Nucleus accumbens (tissue), 56 donors: Measurements from ENCODE around the gene RAE1.

ENCODE experiments used
- DNase-seq, 56 donors: peaks; one replicate each; lab custom pipeline; 2025; lab: John Stamatoyannopoulos, UW

Gene RAE1

DNA sequence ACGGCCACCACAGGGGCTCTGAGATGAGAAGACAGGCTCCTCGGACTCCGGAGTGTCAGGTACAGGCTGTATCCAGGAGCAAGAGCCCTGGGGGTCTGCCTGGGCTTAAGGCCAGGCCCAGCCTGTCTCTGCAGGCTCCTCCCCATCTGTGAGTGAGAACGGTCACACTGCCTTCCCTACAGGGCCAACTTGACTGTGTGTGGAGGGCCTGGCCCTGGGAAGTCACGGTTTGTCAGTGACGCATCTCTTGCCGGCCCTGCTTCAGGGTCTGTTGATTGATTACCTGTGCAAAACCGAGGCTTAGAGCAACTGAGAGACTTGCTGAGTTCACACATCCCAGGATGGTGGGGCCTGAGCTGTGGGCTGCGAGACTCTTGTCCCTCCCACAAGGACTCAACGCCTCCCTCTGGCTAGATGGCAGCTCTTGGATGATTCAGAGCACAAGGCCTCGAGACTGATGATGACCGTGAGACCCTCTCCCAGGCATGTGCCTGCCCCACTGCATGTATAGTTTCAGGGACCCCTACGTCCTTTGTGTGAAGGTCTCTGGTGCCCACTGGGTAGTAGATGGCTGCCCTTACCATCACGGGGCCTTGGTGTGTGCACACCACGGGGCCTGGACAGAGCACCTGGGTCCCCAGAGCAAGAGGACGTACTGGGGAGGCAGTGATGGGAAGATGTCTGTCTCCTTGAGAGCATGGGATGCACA lies 46.1 kb downstream of the RAE1 start:
- DNase-seq: no peak

DNA sequence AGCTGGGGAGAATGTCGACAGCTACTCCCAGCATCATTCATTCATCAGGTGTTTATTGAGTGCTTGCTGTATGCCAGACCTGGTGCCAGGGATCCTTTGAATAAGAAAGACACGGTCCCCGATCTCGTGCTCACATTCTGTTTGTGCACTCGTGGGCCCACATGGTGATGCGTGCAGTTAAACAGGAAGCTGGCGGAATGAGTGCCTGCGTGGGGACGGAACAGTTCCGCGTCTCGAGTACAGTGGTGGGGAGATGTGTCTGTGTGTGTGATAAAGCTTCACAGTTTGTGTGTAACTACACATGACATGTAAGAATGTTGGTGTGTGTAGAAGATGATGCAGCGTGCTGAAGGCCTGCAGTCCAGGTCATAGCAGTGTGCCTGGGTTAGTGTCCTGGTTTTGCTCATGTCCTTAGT lies 46.6 kb downstream of the RAE1 start:
- DNase-seq: peak in 2 of 56 donors; percentile 20 to 23

DNA sequence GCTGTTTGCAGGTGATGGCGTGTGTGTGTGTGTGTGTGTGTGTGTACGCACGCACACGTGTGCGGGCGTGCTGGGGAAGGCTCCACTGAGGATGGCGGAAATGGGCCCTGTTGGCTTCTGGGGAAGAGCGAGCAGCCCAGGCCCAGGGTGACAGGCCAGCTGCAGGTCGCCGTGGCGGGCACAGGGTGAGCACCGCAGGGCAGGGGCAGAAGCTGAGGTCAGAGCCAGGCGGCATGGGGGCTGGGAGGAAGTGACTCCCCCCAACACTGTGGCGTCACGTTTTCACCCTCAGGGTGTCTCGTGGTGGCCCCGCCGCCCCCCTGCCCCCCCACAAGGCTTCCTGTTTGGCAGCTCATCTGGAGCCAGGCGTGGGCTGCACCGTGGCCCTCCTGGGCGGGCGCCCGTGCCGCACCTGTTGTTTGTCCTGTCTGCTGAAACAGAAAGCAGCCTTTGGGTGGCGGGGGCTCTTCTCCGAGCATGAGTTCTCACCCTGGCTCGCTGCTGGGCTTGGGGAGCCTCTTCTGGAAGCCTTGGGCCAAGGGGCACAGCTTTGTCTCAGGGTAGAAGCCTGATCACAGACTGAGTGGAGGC lies 47.3 kb downstream of the RAE1 start:
- peak in 4 of 56 donors; percentile 11 to 40 (median 23) for DNase-seq

DNA sequence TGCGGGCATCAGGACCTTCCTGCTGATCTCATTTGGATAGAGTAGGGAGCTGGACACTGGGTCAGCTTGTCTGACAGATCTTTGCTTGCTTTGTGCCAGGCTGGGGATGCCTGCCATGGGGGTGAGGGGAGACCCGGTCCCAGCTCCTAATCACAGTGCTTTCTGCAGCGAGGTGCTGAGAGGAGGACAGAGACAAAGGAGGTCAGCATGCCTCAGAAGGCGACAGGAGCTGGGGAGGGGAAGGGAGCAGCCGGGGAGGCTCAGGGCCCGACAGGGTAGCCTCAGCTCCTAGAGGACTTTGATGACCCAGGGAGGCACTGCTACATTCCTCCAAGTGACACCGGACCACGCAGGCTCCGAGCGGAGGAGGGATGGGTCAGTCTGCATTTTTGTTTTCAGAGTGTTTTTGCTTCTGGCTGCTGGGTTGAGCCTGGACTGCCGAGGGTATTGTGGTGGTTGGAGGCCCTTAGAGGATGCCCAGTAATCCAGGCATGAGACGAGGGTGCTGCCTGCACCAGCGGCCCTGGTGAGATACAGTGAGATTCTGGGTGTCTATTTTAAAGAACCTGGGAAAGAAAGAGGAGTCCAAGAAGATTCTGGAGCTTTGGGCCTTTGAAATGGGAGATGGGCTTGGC lies 48.0 kb downstream of the RAE1 start:
- DNase-seq: peak in 7 of 56 donors; percentile 17 to 45 (median 38)

DNA sequence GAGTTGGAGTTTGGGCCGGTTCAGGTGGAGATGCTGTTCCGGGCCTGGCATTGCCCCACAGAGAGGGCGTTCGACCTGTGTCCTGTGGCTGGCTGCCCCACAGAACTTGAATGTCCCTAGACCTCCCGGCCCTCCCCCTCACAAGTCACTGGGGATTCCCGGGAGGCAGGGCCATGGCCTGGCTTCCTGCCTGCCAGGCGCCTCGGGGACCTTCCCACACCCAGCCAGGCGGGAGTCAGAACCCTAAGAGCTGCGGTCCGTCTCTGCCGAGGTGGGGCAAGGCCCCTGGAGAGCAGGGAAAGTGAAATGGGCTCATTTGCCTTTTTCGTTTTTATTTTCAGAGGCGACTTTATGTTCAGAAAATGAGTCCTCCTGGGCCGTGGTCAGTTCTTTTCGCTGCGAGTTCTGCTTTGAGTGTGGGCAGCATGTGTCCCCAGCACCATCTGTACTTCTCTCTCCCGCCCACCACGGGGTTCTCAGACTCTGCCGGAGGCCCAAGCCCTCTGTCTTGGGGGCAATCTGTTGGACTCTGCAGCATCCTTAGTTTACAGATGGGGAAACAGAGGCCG lies 48.6 kb downstream of the RAE1 start:
- DNase-seq: peak in 2 of 56 donors; percentile 26 to 56

DNA sequence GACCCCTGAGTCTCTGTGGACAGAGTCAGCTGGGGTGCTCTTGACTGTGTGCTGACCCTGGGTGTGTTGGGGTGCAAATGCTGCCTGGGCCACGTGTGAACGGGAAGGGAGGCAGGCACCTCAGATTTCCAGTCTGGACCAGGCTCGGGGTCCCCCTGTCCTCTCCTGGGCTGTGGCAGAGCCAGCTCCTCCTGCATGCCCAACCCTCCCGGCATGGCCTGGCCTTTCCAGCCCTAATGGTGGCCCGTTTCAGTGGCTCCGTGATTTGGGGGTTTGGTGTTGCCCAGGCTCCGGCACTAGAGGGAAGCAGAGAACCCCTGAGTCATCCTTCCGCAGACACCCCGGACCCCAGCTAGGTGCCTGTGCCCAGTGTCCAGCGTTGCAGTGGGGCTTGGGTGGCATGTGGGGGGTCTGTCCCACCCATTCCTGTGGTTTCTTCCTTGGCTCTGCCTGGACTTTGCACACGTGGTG lies 49.2 kb downstream of the RAE1 start:
- DNase-seq: no peak

DNA sequence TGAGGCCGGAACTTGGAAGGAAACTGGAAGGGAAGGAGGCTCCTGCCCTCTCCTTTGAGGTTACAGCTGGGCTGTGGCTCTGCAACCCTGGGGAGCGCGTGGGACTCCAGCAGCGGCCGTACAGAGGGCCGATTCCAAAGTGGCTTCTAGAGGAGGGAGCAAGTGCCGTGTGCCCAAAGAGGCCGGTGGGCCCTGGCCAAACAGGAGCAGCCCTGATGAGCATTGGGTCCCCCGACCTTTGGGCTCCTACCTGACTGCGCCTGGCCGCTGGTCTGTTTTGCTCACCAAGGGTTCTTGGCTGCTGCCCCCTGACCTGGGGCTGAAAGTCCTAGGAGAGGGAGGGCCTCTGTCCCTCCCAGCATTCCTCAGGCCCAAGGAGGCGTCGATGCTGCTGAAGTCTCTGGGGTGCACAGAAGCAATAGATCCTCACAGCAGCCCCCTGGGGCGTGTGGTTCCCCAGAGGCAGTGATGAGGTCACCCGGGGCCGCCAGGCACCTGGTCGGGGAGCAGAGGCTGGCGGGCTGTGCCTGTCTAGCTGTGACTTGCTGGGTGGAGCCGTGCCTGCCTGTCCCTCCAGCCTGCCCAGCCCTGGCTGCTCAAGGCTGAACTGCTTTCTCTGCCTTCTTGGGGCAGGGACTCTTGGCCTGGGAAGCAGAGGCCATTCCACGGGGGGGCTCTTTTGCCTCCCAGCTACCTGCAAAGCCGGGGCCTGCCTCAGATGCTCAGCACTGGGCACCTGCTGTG lies 49.9 kb downstream of the RAE1 start:
- DNase-seq: no peak

DNA sequence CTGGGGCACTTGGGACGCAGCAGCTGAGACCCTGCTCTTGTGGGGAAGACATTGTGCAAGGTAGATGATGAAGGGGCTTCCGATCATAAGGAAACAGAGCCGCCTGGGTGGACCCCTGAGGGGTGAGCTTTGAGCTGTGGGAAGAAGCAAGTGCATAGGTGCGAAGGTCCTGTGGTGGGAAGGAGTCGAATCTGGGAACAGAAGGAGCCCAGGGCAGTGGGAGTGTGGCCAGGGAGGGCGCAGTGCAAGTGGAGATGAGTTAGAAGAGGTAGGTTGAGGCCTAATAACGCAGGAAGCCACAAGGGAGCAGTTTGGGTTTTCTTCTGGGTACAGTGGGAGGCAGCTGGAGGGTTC lies 50.5 kb downstream of the RAE1 start:
- DNase-seq: no peak

DNA sequence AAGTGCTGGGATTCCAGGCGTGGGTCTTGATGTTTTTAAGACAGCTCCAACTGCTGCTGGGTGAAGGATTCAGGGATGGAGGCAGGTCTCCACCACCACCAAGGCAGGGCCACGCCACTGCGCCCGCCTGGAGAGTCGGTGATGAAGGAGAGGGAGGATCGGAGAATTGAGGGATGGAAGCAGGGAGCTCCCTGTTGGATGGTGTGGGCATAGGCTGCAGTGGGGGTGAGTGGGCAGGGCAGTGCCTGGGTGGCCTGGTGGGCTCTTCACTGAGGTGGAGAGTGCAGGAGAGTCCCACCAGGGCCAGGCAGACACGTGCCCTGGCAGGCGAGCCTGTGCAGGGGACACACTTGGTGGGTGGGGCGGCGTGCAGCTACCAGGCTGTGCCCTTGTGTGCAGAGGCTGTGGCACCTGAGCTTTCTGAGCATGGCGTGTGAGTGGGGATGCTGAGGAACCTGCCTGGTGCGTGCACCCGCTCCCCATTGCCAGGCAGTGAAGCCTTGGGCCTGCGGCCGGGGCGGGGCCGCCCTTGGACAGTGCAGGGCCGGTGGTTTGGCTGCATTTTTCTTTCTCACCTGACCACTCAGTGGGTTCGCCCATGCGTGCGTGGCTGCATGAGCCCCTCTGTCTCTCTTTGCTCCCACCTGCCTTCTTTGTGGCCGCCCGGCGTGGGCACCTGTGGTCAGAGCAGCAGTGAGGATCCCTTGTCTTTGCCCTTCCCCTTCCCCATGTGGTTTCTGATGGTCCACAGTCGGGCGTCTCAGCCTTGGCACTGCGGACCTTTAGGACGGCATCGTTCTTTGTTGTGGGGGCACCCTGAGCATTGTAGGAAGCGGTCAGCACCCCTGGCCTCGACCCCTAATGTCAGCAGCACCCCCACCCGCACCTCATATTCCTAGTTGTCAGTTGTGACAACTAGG lies 51.4 kb downstream of the RAE1 start:
- no peak for DNase-seq

DNA sequence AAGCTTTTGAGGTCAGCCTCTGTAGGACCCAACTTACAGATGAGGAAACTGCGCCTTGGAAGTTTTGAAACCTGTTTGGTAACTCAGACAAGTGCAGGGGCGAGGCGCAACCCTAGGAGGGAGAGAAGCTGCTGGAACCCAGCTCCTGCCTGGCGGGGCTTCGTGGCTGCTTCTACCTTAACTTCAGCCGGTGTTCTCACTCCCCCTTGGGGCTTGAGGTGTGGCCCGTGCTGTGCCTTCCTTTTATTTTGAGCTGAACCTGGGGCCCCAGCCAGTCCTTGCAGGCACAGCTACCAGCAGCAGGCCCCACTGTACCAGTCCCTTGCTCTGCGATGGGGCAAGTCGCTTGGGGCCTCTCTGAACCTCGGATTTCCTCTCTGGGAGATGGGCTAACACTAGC lies 52.2 kb downstream of the RAE1 start:
- DNase-seq: no peak

DNA sequence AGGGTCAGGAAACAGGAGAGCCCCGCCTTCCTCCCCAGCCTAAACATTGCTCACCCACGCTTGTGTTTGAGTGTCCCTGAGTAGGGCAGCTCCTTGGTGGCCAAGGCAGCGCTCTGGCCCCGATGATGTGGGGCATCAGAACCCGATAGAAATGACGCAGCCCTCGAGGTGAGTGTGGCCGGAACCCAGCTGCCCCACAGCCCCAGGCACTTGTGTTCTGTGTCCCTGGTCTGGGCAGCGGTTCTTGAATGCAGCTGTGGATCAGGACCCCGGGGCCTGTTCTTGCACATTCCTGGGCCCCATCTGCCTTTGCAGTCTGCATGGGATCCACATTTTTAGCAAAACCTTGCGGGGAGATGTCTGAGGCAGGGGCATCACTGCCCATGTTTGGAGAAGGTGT lies 53.0 kb downstream of the RAE1 start:
- DNase-seq: no peak

DNA sequence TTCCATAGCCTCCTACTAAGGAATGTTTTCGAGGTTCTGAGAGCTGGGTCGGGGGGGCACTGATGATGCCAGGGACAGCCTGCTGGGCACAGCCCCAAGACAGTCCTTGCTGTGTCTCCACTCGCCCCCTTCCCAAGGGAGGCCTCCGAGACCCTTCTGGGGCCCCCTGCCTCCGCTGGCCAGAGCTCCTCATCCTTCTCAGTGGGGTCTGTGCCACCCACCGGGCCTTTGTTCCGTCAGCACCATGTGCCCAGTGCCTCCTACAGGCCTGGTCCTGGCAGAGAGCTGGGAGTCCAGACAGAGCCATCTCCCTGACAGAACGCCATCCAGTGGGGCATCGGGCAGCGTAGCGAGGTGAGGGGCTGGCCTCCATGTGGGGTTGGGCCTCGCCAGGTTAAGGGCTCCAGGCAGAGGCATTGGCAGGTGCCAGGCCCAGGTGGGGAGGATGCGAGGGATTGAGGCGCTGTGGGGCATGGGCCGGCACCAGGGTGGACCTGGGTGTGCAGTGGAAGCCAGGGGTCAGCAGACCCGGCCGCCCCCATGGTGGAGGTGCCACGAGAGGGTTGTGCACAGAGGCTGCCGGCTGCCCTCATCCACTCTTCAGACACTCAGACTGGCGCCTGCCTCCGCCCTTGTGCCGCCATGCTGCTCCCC lies 53.5 kb downstream of the RAE1 start:
- DNase-seq: no peak

DNA sequence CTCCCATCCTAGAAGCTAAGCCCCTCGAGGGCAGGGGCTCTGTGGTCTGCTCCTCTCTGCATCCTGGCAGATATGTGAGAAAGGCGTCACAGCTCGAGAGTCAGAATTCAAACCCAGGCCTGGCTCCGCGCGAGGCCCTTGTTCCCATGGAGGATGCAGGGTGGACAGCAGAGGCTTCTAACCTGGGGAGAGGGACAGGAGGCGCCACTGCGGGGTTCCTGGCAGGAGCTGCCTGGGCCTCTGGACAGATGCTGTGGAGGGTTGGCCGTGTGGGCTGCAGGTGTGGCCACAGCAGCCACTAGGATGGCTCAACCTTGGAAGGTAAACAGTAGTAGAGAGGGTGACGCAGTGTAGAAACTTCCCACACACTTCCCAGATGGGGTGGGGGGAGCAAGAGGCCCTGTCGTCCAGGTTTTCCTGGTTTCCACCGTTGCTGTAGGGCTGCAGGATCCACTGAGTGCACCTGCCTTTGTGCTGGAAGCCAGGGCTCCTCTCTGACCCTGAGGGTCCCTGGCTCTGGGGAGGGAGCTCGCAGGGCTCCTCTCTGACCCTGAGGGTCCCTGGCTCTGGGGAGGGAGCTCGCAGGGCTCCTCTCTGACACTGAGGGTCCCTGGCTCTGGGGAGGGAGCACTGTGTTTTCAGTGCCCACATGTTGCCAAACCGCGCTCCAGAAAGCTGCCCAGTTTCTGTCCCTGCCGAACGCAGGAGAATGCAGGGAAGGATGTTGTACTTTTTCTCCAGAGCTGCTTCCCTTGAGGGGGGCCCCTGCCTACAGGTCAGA lies 54.4 kb downstream of the RAE1 start:
- no peak for DNase-seq

DNA sequence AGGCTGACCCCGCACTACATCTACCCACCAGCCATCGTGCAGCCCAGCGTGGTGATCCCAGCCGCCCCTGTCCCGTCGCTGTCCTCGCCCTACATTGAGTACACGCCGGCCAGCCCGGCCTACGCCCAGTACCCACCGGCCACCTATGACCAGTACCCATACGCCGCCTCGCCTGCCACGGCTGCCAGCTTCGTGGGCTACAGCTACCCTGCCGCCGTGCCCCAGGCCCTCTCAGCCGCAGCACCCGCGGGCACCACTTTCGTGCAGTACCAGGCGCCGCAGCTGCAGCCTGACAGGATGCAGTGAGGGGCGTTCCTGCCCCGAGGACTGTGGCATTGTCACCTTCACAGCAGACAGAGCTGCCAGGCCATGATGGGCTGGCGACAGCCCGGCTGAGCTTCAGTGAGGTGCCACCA lies 56.5 kb downstream of the RAE1 start:
- no peak for DNase-seq

DNA sequence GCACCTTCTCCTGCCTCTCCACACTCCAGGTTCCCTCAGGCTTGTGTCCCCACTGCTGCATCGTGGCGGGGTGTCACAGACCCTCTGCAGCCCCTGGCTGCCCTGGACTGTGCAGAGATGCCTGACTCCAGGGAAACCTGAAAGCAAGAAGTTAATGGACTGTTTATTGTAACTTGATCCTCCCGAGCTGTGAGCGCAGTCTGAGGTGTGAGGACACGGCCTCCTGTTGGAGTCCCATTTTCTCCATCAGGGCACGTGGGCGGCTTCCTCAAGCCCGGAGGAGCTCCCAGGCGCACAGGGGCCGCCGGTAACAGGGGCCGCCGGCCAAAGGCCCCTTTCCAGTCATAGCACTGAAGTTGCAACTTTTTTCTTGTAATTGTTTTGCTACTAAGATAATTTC lies 57.1 kb downstream of the RAE1 start:
- no peak for DNase-seq

DNA sequence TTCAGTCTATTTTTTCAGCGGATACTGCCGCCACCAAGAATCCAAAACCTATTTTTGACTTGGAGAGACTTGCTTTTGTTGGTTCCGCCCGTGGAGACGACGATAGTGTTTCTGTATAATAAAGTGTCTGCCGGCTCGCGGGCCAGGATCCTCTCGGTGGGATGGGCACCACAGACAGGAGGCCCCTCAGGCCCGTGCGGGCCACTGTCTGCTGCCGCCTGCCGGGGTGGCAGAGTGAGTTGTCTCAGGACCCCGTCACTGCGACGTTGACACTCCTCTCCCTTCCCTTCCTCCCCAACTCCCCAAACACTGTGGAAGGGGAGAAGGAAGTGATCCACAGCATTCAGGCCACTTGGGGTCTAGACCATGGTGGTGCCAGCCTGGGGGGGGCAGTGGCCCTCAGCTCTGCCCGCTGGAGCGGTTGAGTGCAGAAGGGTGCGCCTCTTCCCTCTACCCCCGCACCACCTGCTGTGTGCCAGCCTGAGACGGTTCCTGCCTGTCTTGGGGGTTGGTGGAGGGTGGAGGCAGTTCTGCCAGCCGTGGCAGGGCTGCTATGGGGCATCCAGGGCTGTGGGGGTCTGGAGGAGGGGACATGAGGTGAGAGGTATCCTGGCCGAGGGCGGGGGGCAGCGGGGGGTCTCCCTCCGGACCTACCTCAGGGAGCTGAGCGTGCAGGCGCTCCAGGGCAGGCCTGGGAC lies 57.6 kb downstream of the RAE1 start:
- DNase-seq: no peak

DNA sequence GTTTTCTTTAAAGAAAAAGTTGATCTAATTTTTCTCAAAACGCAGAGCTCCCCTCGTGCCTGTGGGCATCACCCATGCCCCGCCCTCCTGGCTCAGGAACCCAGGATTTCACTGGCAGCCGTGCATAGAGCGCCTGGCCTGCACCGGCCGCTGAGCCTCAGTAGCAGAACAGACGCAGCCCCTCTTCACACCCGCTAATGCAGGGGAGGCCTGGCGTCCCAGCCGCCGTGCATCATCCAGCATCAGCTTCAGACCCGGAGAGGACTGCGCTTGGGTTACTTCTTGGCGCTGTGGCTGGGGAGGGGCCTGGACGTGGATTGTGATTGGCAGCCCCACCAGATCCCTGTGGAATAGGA lies 58.2 kb downstream of the RAE1 start:
- peak in 2 of 56 donors; percentile 5 to 29 for DNase-seq
